Glomerular visceral epithelial cell (primary cell): ENCODE data around the gene CCDC136.

Source experiments
- DNase-seq: peaks from one replicate; pipeline ENCODE4 v3.0.0-alpha.2; 2016; ENCODE audit errors: extremely low spot score

The CCDC136 gene

GRCh38 chr7:128777156-128778123 is 14.3 kb upstream of the CCDC136 start:
- no peak for DNase-seq

- no peak for DNase-seq
Measured at GRCh38 chr7:128778946-128779345, 12.8 kb upstream of the CCDC136 start.

- DNase-seq = no peak
Measured at GRCh38 chr7:128781126-128781525, 10.6 kb upstream of the CCDC136 start.

- no peak for DNase-seq
Measured at GRCh38 chr7:128781851-128782250, 9.9 kb upstream of the CCDC136 start.

- peak; percentile 31 for DNase-seq
Measured at GRCh38 chr7:128783143-128783861, 8.5 kb upstream of the CCDC136 start.

GRCh38 chr7:128785738-128786137 is 6.0 kb upstream of the CCDC136 start:
- DNase-seq = no peak

GRCh38 chr7:128788446-128789412 is 3.0 kb upstream of the CCDC136 start:
- DNase-seq = no peak

- DNase-seq = no peak
Measured at GRCh38 chr7:128790315-128791041, 1.3 kb upstream of the CCDC136 start.

GRCh38 chr7:128791972-128792327 is 182 bp downstream of the CCDC136 start:
- DNase-seq = peak; percentile 17

GRCh38 chr7:128792471-128793180 is 858 bp downstream of the CCDC136 start:
- no peak for DNase-seq

- DNase-seq = no peak
Measured at GRCh38 chr7:128793181-128793547, 1.4 kb downstream of the CCDC136 start.

- no peak for DNase-seq
Measured at GRCh38 chr7:128794020-128794419, 2.3 kb downstream of the CCDC136 start.

GRCh38 chr7:128794436-128794835 is 2.7 kb downstream of the CCDC136 start:
- DNase-seq = no peak

- DNase-seq = no peak
Measured at GRCh38 chr7:128795129-128795528, 3.4 kb downstream of the CCDC136 start.

- DNase-seq = no peak
Measured at GRCh38 chr7:128796327-128796726, 4.6 kb downstream of the CCDC136 start.

- no peak for DNase-seq
Measured at GRCh38 chr7:128799451-128799850, 7.7 kb downstream of the CCDC136 start.

- DNase-seq = no peak
Measured at GRCh38 chr7:128800567-128800966, 8.8 kb downstream of the CCDC136 start.

GRCh38 chr7:128801003-128801402 is 9.2 kb downstream of the CCDC136 start:
- DNase-seq = no peak

GRCh38 chr7:128801667-128802418 is 10.1 kb downstream of the CCDC136 start:
- no peak for DNase-seq

GRCh38 chr7:128804484-128804883 is 12.7 kb downstream of the CCDC136 start:
- no peak for DNase-seq
